T47D (cell line): ENCODE data around the gene SUMF2.
"Not testable (repeated sequence)": the region's sequence is repeated elsewhere in the genome, so short reads cannot be mapped to it uniquely, and the experiment has no call there.

Experiments used
- DNase-seq, 2 experiments: peaks; one replicate each; pipeline versions ENCODE4 v3.0.0 to v3.0.0-alpha.2; 2011 to 2012; ENCODE audit warnings: low read depth in 1 of 2, low spot score in 1 of 2
- JUND ChIP-seq: IDR thresholded peaks from 2 replicates; pipeline ENCODE4 v1.6.1; 2012; ENCODE audit warnings: low read depth
- in situ Hi-C: cut with HindIII; loops from 2 replicates; pipeline ENCODE4 v1.10.0; 2016; ENCODE audit warnings: low sequenced_read_pairs, low pct_unique_long_range_greater_than_20kb

SUMF2 gene

DNA sequence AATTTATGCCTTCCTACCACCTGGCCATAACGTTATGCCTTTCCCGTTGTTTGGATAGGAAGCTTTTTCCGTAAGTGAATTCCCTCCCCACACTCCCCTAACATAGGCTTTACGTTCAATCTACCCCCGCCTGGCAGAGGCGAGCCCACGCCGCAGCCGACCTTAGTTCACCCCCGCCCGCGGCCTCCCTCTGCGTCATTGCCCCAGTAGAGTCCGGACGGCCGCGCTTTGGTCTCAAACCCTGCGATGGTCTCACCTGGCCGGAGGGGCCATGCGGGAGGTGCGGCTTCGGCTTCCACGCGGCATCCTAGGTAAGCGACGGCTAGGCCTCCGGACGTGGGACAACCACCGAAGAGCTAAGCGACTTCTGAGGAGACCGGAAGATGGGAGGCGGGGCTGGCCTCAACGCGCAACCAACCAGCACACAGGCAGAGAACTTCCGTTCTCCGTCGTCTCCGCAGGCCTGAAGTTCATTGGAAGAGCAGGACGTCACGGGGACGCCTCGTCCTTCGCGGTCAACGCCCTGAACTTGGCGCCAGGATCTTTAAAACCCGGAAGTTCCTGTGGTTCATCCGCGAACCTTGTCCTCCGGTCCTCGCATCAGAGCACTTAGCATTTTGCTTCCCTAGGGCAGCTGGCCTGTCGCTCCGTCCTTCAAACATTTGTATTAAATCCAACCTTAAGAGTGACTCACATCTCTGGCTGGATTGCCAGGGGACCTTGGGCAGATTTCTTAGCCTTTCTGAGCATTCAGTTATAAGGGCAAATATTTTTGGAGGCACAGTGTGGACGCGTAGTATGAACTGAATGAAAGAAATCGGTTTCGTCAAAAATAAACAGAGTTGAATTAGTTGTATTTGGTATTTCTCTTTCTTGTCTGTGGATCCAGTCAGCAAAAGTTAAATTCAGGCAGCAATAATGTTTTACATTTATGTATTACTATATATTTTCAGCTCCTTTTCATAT lies 42.3 kb downstream of the SUMF2 start, which contains the start of gene CHCHD2:
TSS of gene CHCHD2 (minus strand) at position 369 of the 966 bp plus-strand sequence. CDS start at position 306, 63 bp downstream.
- in situ Hi-C loops = no loop called here

DNA sequence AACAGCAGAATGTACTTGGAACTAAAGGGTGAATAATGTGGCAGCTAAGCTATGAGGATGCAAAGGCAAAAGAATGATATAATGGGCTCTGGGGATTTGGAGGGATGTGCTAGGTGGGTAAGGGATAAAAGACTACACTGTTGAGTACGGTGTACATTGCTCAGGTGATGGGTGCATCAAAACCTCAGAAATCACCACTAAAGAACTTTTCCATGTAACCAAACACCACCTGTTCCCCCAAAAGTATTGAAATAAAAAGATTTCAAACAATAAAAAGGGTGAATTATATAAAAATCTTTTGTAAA lies 43.8 kb downstream of the SUMF2 start:
- in situ Hi-C loops = no loop called here
- no peak for TF ChIP-seq JUND
- no peak for DNase-seq

More for the DNA sequence above, 42.3 kb downstream of the SUMF2 start, which contains the start of gene CHCHD2:
- peak; percentile 99 to 100 for DNase-seq
- TF ChIP-seq JUND = no peak

DNA sequence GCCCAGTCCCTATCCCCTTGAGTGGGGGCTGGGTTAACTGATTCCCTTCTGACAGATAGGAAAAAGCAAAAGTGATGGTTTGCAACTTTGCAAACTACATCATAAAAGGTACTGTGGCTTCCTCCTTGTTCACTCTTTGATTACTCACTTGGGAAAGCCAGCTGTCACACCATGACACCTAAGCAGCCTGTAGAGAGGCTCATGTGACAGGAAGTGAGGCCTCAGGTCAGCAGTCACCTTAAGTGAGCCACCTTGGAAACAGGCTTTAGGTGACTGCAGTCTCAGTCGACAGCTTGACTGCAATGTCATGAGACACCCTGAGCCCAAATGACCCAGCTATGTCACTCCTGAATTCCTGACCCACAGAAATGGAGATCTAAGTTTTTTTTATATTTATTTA lies 46.5 kb downstream of the SUMF2 start:
- no peak for TF ChIP-seq JUND
- in situ Hi-C loops = no loop called here
- DNase-seq = no peak

DNA sequence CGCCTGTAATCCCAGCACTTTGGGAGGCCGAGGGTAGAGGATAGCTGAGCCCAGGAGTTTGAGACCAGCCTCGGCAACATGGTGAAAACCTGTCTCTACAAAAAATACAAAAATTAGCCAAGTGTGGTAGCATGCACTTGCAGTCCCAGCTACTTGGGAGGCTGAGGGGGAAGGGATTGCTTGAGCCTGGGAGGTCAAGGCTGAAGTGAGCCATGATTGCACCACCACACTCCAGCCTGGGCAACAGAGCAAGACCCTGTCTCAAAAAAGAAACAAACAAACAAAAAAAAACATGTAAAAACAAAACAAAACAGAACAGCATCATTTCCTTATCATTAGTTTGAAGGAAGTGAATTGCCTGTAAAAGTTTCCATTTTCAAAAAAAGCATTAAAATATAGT lies 48.2 kb downstream of the SUMF2 start:
- DNase-seq, in situ Hi-C loops: not testable (repeated sequence)

DNA sequence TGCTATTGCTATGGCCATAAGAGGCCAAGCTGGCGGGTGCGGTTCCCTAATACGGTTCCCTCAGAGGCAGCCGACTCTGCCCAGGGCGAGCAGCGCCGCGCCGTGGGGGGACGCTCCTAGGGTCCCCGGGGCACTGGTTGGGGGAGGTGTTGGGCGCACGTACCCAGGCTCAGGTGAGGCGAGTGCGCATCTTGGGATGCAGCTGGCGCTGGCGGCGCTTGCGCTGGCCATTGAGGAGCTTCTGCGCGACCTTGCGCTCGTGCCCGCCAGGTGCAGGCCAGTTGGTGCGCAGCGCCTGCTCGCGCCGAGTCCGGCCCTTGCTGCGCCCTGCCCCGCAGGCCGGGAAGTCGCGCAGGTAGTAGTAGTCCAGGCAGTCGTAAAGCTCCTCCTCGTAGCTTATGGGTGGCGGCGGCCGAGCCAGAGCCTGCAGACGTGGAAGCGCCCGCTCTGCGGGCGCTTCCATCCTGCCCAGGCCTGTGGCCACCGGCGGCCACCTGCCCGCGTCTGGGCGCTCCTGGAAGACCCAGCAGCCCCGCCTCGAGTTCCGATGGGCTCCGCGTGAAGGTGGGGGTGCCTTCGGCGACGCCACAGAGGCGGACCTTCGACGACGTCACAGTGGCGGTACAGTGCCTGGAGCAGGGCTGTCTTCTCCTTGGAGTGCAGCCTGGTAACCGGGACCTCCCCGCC lies 51.9 kb downstream of the SUMF2 start, which contains the start of gene NUPR2:
TSS of gene NUPR2 (minus strand) at position 566 of the 687 bp plus-strand sequence. CDS start at position 463, 103 bp downstream.
- TF ChIP-seq JUND = no peak
- no peak for DNase-seq
- in situ Hi-C loops = no loop called here

DNA sequence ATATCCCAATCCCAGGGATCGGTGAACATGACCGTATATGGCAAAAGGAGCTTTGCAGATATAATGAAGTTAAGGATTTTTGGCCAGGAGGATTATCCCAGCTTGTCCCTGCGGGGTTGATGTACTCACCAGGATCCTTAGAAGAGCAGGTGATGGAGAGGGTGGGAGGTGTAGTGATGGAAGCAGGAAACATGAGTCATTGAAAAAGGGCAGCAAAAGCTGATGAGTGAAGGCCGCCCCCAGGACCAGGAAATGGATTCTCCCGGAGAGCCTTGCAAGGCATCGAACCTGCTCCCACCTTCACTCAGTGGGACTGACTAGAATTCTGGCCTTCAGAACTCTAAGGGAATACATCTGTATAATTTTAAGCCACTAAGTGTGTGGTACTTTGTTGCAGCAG lies 57.4 kb downstream of the SUMF2 start:
- in situ Hi-C loops = no loop called here
- no peak for DNase-seq
- TF ChIP-seq JUND = no peak

DNA sequence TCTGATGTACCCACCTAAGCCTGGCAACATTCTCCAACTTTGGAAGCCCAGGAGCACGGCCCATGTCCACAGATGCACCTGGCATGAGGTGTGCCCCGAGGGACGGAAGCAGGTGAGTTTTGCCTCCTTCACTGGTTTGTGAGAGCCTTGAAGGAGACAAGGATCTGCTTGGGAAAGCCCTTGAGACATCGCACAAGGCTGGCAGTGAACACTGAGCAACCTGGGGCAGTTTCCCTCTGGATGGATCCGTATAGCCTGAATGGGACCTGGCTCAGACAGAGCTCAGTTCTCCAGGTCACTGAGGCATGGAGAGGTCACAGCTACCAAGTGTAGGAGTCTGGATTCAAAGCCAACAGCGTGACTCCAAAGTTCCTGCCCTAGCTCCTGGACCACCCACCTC lies 60.9 kb downstream of the SUMF2 start:
- no peak for DNase-seq
- TF ChIP-seq JUND = no peak
- in situ Hi-C loops = no loop called here

DNA sequence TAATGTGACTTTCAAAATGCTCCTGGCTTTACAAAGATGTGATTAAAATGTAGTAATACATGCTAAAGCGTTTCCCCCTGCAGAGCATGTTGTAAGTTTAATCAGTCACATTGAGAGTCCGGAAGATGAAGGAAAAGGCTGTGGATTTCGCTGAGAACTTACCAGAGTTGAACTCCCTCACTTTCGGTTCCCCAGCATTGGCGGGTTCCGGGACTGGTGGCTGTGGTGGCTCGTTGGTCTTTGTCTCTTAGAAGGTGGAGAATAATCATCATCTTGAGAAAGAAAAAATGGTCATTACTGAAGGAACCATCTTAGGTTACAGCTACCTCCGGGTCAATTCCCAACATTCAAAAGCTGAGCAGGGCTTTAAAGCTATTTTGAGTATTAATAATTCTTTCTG lies 61.7 kb downstream of the SUMF2 start:
- in situ Hi-C loops = no loop called here
- no peak for TF ChIP-seq JUND
- DNase-seq = no peak

DNA sequence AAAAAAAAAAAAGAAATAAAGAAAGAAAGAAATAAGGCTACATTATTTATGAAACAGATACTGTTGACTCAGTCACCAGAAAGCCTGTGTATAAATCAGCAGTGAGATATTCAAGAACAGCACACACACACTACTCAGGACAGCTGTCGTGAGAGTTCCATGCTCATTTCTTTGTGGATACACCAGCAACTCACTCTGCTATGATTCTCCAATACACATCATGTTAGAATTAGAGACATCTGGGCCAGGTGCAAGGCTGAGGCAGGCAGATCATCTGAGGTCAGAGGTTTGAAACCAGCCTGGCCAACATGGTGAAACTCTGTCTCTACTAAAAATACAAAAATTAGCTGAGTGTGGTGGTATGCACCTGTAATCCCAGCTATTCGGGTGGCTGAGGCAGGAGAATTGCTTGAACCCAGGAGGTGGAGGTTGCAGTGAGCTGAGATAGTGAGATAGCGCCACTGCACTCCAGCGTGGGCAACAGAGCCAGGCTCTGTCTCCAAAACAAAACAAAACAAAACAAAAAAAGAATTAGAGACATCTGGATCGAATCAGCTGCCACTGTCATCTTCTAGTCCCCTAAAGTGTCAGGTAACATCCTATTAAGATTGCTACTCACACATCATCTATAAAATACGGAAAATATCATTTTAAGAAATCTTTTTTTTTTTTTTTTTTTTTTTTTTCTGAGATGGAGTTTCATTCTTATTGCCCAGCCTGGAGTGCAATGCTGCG lies 63.3 kb downstream of the SUMF2 start:
- in situ Hi-C loops = no loop called here
- no peak for TF ChIP-seq JUND
- DNase-seq = no peak
